HG02885 (cell line): Measurements from ENCODE around the gene SCAMP5.

Experiments
- ATAC-seq: cut with Tn5 transposase; IDR thresholded peaks from one replicate; pipeline ENCODE4 v1.9.1; 2021; ENCODE audit warnings: mild to moderate bottlenecking; ENCODE audit not compliant: unreplicated experiment, poor library complexity

Gene SCAMP5

DNA sequence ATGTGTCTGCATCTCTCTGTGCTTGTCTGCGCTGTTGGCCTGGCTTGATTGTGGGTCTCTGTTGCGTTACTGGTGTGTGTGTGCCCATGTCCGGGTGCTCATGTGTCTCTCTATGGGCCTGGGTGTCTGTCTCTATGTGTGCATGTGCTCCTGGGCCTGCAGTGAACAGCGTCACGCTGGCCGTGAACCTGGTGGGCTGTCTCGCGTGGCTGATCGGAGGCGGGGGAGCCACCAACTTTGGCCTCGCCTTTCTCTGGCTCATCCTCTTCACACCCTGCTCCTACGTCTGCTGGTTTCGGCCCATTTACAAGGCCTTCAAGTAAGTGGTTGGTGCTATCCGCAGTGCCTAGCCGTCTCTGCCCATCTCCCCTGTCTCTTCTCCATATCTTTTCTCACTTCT lies 21.1 kb downstream of the SCAMP5 start:
- no peak for ATAC-seq

DNA sequence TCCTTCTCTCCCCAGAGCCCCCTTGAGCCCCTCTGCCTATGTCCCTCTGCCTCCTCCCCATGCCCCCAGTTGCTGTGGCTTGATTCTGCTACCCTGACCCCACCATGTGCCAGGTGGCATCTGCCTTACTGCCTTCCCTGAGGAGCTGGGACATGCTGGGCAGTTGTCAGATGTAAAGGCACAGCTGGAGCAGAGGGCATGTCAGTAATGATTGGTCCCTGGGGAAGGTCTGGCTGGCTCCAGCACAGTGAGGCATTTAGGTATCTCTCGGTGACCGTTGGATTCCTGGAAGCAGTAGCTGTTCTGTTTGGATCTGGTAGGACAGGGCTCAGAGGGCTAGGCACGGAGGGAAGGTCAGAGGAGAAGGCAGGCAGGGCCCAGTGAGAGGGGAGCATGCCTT lies 24.6 kb downstream of the SCAMP5 start:
- ATAC-seq = no peak

DNA sequence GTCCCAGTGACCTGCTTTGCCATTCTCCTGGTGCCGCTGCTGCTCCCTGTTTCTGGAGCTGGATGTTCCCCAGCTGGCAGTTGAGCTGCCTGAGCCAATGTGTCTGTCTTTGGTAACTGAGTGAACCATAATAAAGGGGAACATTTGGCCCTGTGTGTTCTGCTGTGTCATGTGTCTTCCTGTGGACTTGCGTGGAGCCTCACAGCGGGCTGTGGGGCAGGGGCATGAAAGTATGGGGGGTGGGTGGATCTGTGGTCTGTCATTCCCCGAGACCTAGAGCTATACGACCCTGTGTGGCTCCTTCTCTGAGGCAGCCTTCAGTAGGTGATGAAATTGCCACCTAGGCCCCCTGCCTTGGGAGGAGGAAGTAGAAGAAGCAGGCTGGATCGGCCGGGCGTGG lies 26.0 kb downstream of the SCAMP5 start:
- no peak for ATAC-seq

DNA sequence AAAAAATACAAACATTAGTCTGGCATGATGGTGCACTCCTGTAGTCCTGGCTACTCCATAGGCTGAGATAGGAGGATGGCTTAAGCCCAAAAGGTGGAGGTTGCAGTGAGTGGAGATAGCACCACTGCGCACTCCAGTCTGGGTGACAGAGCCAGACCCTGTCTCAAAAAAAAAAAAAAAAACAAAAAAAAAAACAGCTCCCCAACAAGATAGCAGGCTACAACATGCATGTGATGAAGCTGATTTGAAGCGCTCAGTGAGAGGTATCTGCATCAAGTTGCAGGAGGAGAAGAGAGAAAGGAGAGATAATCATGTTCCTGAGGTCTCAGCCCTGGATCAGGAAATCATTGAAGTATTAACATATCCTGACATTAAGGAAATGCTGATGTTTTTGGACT lies 27.4 kb downstream of the SCAMP5 start:
- no peak for ATAC-seq

DNA sequence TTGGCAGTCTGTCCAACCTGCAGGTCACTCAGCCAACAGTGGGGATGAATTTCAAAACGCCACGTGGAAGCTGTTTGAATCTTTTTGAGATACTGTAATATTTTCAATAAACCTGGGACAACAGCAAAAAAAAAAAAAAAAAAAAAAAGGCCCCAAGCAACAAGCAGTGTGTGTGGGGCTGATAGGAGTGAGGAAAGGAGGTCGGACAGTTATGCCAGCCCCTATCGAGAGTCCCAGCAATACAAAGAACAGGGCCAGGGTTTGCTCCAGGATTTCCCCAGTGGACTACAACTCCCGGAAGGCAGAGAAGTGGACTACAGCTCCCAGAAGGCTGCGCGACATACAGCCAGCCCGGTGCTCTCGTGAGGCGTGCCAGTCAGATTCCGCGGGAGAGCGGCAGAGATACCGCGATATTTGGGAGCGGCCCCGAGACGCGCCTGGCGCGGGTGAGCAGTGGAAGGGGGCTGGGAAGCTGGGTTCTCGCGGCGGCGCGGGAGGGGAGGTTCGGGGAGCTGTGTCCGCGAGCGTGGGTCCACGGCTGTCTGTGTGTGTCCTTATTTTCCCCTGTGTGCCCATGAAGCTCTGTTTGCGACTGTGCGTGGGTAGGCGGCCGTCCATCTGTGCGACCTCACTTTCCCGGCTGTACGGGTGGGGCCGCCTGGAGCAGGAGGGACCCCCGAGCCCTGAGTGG lies 28.0 kb downstream of the SCAMP5 start, which contains the start of gene PPCDC:
Gene PPCDC, plus strand, starts transcription at position 410 of the 691 bp plus-strand sequence. CDS start 4,729 bp downstream, outside the sequence.
- ATAC-seq = peak; percentile 96

DNA sequence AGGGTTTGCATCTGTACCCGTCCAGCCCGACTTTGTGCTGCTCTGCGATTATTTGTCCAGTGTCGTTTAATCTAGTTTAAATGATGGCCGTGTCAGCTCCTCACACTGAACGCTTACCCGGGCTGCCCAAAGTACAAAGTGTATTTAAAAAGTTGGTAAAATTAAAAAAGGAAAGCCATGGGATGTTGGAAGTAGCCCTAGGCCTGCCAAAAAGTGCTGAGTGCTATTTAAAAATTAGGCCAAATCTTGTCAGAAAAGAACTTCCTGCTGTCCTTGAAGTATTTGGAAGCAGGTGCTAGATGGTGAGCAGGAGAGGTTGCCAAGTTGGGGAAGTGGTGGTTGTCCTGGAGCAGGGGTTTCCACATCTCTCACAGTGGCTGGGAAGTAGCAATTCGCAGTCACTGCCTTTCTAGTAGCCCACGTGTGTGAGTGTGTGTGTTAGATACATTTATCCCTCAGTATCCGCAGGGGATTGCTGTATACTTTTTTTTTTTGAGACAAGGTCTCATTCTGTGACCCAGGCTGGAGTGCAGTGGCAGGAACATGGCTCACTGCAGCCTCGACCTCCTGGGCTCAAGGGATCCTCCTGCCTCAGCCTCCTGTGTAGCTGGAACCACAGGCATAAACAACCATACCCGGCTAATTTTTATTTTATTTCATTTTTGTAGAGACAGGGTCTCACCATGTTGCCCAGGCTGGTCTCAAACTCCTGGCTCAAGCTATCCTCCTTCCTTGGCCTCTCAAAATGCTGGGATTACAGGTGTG lies 28.7 kb downstream of the SCAMP5 start:
- ATAC-seq = no peak

DNA sequence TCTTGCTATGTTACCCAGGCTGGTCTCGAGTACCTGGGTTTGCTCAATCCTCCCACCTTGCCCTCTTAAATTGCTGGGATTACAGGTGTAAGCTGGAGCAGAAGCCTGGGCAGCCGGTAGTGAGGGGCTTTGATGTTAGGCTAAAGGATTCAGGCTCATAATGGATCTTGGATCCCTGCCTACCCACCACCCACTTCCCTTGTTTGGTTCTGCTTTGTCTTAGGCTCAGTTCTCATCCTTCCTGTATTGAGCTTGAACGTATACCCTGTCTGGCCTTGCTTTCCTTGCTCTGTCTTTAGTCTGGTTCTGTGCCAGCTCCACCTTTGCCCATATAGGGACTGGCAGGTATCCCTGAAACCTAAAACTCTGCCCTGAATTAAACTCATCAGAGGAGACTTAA lies 29.7 kb downstream of the SCAMP5 start:
- ATAC-seq = no peak

DNA sequence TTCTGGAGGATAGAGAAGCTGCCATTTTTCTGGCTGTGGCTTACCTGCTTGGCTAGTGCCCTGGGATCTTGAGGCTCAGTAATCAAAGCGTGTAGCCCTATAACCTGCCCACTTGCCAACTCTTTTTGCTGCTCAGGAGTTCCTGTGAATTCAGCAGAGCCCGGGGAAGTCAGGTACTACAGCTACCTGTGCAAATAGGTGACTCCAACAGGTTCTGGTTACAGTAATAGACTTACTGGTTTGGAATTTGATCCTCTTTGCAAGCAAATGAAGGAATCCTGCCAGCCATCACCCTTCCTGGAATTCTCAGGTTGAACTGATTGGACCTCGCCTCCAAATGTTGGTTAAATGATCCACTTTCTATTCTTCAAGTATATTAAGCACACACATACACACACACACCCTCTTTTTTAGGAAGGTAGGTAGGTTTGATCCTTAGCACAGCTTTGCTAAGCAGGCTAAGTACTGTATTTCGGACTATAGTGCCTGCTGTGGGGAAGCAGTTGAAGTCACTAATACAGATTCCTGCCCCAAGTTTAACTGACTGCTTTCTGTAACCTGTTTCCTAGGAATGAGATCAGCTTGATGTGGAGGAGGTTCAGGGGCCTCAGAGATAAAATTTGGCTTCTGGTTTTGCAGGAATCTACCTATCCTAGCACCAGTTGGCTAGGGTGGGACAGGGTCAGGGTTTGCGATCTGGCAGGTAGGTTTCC lies 30.3 kb downstream of the SCAMP5 start:
- no peak for ATAC-seq

DNA sequence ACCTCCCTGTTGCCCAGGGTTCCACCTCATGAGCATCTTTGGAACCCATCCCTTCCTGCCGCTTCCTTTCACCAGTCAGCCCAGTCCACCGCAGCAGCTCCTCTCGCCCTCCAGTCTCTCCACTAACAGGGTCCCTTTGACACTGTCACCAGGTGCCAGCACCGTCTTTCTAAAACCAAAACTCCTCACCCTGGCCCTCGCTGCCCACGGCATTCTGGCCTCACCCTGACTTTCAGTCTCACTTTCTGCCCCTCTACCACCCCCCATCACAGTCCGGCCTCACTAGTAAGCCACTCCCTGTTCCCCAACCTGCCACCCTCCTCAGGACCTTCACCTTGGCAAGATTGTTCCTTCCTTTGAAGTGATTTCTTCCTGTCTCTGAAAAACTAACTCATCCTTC lies 32.2 kb downstream of the SCAMP5 start:
- no peak for ATAC-seq

DNA sequence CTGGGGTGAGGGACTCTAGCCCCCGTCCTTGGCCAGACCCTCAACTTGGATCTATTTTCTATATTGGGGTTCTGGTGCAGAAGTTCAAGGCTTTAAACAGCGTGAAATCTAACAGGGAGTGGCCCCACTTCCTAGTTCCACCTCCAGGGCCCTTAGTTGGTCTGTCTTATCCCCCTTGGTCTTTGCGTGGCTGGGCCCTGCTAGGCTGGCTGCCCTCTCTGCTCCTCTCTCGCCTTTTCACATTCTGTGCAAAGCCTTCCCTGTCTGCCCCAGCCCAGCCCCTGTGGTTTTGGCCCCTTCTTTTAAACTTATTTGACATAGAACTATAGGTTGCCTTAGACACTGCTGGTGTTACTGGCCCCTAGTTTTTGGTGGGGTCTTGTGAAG lies 33.6 kb downstream of the SCAMP5 start:
- peak; percentile 7 for ATAC-seq

DNA sequence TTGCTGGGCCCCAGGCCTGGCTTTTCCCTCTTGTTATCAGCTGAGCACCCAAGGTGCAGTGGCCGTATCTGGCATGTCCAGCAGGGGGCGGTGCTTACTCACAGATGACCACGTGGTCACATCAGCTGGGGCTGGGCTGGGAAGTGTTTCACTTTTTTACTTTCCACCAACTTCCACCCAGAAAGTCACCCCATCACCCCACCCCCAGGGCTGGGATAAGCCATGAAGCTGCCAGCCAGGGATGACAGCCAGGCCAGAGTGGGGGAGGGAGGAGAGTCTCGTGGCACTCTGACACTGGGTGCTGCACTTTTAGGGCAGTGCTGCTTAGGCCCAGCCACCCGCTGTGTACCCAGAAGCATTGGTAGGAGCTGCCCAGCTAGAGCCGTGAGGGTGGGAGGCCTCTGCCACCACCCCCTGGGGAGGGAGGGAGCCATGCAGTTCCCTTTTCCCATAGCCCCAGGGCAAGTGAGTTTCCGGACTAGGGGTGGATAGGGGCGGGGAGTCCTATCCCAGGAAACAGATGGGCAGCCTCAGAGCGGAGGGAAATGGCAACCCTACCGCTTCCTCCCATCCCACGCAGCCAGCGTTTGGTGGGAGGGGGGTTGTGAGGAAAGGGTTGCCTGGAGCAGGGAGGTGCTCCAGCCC lies 34.1 kb downstream of the SCAMP5 start:
- ATAC-seq = peak; percentile 64

DNA sequence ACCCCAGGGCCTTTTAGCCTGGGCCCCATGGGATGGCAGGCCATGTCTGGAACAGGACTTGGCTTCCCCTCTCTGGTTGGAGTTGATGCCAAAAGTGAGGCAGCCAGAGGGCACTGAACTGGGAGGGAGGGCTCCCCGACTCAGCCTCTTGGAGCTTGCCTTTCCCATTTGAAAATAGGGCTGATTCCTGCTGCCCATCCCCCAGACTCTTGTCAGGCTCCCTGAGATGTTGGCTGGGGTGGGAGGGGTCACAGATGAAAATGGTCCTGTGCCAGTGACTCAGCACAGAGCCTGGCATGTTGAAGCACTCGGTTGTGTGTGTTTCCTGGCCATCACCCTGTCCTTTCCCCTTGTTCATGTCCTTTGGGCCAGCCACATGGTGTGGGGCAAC lies 34.7 kb downstream of the SCAMP5 start:
- no peak for ATAC-seq

DNA sequence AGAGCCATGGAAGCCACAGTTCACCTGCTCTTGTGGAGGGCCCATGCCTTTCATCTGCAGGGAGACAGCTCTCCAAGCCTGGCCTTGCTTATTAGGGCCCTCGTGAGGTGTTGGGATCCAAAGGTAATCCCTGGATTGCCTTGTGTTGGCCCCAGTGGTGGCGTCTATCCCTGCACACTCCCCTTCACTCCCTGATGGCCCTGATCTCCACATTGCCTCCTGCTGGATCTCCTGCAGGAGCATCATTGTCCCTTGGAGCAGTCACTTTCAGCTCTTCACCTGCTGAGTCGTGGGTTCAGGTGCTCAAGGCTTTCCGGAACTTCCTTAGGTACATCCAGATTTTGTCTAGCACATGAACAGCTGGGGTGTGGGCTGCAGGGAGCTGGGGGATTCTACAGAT lies 35.1 kb downstream of the SCAMP5 start:
- ATAC-seq = no peak

DNA sequence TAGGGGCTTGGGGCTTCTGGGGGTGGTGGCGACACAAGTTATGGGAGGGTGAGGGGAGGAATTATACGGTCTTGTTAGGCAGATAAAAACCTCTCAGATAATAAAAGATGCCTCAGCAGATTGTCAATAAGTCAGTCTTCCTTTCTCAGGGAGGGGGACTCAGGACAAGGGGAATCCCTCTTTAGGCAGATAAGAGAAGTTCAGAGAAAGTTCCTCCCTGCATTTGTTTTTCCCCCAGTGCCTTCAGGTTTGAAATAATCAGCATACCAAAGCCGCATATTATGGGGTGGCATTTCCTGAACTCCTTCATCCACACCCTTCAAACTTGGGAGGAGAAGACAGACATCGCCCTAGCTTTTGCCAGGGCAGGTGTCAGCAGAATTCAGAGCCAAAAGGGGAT lies 36.5 kb downstream of the SCAMP5 start:
- no peak for ATAC-seq

DNA sequence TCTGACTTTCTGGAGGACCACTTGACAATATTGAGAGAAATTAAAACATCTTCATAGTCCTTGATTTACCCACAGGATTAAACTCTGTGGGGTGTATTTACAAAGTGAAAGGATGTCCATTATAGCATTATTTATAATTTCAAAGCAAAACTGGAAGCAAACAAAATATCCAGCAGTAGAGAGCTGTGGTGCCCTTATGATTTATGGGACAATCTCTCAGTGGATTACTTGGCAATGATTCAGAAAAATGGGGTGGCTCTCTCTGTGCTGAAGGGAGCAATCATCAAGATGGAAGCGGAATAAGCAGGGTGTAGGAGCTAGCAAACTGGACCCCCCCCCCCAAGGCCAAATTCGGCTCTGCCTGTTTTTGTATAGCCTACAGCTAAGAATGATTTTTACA lies 37.0 kb downstream of the SCAMP5 start:
- ATAC-seq = no peak

DNA sequence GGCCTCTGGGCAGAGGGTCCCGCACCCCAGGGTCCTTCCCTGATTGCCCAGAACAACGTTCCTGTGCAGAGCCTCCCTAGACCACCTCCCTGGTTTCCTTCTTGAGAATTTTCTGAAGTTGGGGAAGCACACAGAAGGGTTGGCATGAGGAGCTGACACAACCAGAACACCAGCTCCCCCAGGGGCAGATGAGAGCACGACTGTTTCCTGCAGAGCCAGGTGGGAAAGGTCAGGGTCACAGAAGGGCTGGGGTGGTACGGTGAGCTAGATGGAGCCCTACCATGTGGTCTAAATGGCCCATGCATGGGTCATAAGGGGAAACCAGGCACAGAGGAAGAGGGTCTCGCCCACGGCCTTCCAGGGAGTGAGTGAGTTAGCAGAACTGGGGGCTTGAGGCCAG lies 38.4 kb downstream of the SCAMP5 start:
- ATAC-seq = no peak

DNA sequence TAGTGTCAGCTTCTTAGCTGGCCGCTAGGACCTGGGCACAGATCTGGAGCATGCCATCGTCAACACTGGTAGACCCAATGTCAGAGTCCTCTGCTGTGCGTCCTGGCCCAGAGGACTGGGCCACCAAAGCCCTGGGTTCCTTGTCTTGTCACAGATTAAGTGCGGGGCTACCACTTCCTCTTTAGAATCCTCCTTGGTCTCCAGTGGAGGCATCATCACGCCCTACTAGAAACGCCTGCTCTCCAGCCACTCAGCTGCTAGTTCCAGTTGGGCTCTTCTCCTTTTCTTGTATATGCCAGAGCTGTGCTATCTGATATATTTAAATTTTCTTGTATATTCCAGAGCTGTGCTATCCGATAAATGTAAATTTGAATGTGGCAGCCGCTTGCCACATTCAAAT lies 39.3 kb downstream of the SCAMP5 start:
- ATAC-seq = no peak

DNA sequence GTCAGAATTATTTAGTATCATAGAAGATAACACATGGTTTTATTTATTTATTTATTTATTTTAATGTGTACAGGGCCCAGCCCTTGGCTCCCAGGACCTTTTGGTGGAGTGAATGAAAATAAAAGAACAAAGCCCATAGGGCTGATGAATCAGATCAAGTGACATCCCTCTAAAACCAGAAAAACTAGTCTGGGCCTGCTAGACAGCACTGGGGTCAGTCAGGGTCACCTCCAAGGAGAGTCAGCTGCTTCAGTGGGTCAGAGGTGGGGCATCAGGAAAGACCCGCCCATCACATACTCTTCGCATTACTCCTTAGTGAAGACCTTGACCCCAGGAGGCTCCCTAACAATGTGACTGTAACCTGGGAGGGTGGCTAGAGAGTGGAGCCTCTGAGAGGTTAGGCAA lies 40.9 kb downstream of the SCAMP5 start:
- ATAC-seq = no peak

DNA sequence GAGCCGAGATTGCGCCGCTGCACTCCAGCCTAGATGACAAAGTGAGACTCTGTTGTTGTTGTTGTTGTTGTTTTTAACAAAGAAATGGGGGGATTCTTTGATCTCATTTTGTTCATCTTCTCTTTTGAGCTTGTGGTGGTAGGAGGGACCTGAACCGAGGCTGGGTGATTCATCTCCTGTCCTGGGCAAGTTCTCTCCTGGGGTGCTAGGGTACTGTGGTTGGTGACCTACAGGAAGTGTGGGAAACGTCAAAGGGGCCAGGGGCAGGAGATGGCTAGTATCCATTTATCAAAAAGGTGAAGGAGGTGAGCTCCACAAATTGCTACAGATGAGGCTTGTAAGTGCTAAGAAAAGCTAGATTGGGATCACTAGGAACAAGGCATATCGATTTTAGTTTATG lies 42.3 kb downstream of the SCAMP5 start:
- ATAC-seq = no peak

DNA sequence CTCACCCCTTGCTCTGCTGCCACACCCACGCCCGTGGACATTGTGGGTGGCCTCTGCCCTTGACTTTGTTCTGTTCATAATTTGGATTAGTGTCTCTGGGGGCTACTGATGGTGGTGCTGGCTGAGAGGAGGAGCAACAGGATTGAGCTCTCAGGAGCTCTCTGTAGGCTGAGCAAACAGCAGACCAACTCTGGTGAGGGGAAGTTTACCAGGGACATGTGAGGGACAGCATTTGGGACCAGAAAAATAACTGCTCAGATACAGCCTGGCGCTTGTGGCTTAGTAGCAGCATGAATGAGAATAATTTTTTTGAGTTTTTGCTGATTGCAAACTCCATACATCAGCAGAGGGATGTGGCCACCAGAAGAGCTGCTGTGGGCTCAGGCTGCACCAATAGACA lies 42.9 kb downstream of the SCAMP5 start:
- no peak for ATAC-seq
